Renal cortex interstitium (tissue), 11 donors: ENCODE data around the gene DENND5A. TPM values are rescaled to one million over a fixed set of nuclear protein-coding genes. Genes with fewer than 3 reads are reported as not detected.

Experiments used
- DNase-seq, 11 donors: peaks; one replicate each; pipeline ENCODE4 v3.0.0-alpha.2; 2013; ENCODE audit warnings: low read depth in 9 of 11, low spot score in 4 of 11; ENCODE audit errors: extremely low read depth in 1 of 11
- polyA plus RNA-seq, 3 donors: library from polyadenylated mRNA; unstranded; fragments of 120-200 nt; gene quantifications; one replicate each; pipeline ENCODE4 v1.2.1, GENCODE V29; 2013; ENCODE audit not compliant: insufficient read length in 3 of 3

Gene DENND5A
- polyA plus RNA-seq, 3 donors = 83.9 to 99.4 (median 91.4) TPM

GRCh38 chr11:9153651-9154050 is 111.5 kb downstream of the DENND5A start:
- no peak for DNase-seq

- DNase-seq = no peak
These were observed 113.5 kb downstream of the DENND5A start for GRCh38 chr11:9151631-9152030.

- DNase-seq = no peak
These were observed 114.2 kb downstream of the DENND5A start for GRCh38 chr11:9150926-9151325.

- DNase-seq = no peak
These were observed 114.6 kb downstream of the DENND5A start for GRCh38 chr11:9150501-9150900.

GRCh38 chr11:9148727-9149126 is 116.4 kb downstream of the DENND5A start:
- no peak for DNase-seq

GRCh38 chr11:9148035-9148434 is 117.1 kb downstream of the DENND5A start:
- DNase-seq = no peak

GRCh38 chr11:9146477-9146876 is 118.7 kb downstream of the DENND5A start:
- no peak for DNase-seq

- no peak for DNase-seq
These were observed 119.9 kb downstream of the DENND5A start for GRCh38 chr11:9145283-9145682.

GRCh38 chr11:9144828-9145227 is 120.3 kb downstream of the DENND5A start:
- DNase-seq = no peak

- no peak for DNase-seq
These were observed 121.4 kb downstream of the DENND5A start for GRCh38 chr11:9143721-9144120.

GRCh38 chr11:9142732-9143131 is 122.4 kb downstream of the DENND5A start:
- DNase-seq = no peak

GRCh38 chr11:9141186-9141585 is 124.0 kb downstream of the DENND5A start:
- no peak for DNase-seq

GRCh38 chr11:9139628-9140357 is 125.4 kb downstream of the DENND5A start:
- no peak for DNase-seq

- peak in 4 of 11 donors; percentile 7 to 23 (median 18) for DNase-seq
These were observed 126.3 kb downstream of the DENND5A start for GRCh38 chr11:9138612-9139579.

- no peak for DNase-seq
These were observed 127.1 kb downstream of the DENND5A start for GRCh38 chr11:9138133-9138453.

- peak; percentile 29 to 64 (median 55) for DNase-seq
These were observed 127.6 kb downstream of the DENND5A start for GRCh38 chr11:9137293-9138132.

GRCh38 chr11:9136741-9137140 is 128.4 kb downstream of the DENND5A start:
- DNase-seq = no peak

- no peak for DNase-seq
These were observed 131.2 kb downstream of the DENND5A start for GRCh38 chr11:9133956-9134355.

GRCh38 chr11:9132203-9132878 is 132.8 kb downstream of the DENND5A start:
- no peak for DNase-seq
